ENCODE data around the gene UCK2.

DNA sequence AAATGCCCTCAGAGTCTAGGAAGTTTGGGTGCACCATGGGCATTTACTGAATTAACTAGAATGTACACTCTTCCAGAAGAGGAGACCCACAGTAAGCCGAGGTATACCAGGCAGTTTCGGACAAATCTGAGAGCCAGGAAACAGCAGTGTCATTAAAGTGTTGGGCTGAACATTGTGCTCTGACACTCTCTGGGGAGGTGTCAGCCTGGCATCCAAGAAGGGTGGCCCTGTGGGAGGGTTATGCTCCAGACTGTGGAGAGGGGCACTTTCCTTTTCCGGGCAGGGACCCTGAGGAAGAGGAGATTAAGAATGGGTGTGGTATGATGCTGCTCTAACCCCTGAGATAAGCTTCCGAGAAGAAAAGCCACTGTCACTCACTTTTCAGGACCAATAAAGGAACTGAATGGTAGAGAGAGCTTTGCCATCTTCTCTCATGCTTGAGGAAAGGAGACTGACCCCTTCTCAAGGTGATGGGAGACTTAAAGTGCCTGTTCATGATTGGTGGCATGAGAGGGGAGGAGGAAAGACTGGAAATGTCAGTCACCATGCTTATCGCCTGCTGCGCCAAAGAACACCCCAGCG is 98.2 kb downstream of the UCK2 start:
- no peak for TF ChIP-seq CEBPB (IDR thresholded peaks at IDR 0.05)
- TF ChIP-seq ZBTB7A (IDR thresholded peaks at IDR 0.05; ENCODE audit: low read depth) = no peak
- no peak for TF ChIP-seq CREB1 (IDR thresholded peaks at IDR 0.05; ENCODE audit: low read depth)
